D341Med (cell line): ENCODE results near the gene MFGE8.
A peak's percentile ranks its signal among the peaks of the same experiment; 100 is the strongest.
"Not testable (repeated sequence)": the region's sequence is repeated elsewhere in the genome, so short reads cannot be mapped to it uniquely, and the experiment has no call there.

Experiments
- DNase-seq: peaks from one replicate; pipeline ENCODE4 v3.0.0; 2012; ENCODE audit warnings: low spot score

The MFGE8 gene, protein sequence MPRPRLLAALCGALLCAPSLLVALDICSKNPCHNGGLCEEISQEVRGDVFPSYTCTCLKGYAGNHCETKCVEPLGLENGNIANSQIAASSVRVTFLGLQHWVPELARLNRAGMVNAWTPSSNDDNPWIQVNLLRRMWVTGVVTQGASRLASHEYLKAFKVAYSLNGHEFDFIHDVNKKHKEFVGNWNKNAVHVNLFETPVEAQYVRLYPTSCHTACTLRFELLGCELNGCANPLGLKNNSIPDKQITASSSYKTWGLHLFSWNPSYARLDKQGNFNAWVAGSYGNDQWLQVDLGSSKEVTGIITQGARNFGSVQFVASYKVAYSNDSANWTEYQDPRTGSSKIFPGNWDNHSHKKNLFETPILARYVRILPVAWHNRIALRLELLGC

DNA sequence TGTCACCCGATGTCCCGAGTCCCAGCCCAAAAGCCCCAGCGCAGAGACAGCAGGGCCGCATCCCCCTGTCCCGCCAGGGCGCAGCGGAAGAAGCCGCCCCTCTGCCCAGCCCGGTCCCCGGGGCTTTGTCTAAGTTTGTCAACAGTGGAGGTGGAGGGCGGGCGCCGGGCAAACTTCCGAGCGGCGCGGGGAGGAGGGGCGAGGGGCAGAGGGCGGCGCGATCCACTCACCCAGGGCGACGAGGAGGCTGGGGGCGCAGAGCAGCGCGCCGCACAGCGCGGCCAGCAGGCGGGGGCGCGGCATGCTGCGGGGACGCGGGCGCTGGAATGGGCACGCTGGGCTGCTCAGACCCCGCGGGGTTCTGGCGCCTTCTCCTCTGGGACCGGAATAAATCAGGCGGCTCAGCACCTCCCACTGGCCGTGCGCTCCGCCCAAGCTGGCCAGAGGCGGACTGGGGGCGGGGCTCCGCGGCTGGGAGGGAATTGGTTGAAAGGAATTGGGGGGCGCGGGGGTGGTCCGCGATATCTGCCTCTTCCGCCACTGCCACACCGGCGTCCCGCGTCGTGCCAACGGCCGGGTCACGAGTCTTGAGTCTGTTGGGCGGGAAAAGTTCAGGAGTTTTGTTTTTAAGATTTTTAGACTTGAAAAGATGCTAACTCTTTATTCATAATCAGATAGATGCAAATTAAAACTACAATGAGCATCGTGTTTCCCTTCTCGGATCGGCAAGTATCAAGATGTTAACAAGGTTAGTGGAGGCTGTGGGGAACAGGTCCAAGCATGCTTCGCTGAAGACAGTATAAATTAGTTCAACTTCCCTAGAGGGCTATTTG lies at the start of gene MFGE8:
TSS of gene MFGE8 (minus strand) at position 363 of the 833 bp plus-strand sequence. CDS start at position 303, 60 bp downstream.
- peak; percentile 86 for DNase-seq

DNA sequence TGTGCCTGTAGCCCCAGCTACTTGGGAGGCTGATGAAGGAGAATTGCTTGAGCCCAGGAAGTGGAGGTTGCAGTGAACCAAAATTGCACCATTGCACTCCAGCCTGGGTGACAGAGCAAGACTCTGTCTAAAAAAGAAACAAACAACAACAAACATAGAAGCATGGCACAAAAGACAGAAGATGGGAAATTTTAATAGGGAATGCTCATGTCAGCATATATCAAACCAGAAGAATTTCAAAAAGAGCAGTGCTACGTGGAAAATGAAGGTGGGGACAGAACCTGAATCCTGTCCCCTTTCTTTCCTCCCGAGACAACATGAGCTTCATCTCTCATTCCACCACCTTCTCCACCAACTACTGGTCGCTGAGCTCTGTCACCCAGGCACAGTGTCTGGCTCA lies 46.3 kb upstream of the MFGE8 start:
- DNase-seq = no peak

DNA sequence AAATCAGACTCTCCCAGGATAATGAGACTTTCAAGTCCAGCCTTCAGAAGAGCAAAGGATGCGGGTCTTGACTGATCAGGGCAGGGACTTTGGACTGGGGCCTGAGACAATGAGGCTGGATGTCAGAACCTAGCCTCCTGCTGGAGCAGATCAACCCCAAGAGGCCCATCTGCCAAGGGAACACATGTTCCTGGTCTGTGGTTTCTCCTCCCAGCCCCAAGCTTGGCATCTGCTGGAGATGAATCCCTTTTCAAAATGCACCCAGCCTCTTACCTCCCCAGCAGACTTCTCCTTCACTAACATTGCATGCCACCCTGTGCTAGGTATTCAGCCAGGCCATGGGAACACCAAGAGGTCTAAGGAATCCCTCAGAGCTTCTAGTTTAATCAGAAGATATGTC lies 43.7 kb upstream of the MFGE8 start:
- DNase-seq = no peak

DNA sequence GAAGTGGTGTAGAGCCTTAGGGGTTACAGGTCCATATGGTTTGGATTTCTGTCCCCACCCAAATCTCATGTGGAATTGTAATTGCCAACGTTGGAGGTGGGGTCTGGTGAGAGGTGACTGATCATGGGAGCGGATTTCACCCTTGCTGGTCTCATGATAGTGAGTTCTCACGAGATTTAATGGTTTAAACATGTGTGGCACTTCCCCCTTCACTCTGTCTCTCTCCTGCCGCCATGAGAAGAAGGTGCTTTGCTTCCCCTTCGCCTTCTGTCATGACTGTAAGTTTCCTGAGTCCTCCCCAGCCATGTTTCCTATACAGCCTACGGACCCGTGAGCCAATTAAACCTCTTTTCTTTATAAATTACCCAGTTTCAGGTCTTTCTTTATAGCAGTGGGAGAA lies 43.1 kb upstream of the MFGE8 start:
- DNase-seq = no peak

DNA sequence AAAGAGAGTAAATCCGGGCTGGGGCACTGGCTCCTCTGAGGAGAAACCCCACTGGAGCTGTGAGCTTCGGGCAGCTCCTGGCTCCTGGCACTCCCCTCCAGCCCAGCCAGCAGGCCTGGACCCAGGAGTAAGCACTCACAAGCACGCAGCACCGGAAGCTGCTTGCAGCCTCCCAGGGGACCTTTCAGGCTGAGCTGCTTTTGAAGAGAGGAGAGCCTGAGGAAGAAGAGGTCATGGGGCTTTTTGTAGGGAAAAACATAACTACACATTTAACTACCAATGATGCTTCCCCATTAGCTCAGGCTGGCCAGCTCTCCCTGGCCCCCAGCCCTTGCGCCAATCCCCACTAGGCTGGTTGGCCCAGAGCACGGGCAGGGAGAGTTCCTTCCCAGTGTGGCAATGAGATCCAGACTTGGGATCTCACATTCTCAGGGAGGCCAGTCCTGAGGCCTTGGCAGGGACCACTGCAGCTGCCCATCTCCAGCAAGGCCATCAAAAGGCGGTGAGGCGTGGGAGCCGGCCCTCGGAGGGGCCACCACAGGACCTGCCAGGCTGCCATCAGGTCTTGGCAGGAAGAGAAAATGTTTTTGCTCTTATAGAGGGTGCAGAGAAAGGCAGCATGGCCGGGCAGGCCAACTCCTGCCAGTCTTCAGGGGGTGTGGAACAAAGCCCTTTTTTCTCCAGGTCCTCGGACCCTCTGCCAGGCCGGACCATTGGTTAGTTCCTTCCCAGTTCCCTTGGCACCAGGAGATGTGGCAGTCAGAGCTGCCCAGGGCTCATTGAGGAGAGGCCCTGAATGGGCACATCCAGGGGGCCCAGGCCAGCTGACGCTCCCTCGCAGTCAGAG lies 41.5 kb upstream of the MFGE8 start:
- DNase-seq = peak; percentile 62

DNA sequence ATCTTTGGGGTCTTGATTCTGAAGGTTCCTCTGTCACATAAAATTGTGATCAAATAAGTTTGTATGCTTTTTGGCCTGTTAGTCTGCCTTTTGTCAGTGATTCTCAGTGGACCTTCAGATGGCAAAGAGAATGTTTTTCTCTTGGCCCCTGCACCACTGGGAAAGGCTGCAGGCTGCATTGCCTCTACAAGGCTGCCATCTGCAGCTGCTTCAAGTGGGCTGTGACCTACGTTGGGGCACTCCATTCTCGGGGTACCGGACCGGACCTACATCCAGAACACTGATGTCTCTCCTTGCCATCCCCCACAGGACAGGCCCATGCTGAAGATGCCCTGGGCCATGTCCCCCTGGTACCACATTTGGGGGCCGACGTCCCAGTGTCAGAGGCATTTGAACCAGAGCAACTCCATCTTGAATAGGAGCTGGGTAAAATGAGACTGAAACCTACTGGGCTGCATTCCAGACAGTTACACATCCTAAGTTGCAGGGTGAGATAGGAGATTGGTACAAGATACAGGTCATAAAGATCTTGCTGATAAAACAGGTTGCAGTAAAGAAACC lies 37.5 kb upstream of the MFGE8 start:
- no peak for DNase-seq

DNA sequence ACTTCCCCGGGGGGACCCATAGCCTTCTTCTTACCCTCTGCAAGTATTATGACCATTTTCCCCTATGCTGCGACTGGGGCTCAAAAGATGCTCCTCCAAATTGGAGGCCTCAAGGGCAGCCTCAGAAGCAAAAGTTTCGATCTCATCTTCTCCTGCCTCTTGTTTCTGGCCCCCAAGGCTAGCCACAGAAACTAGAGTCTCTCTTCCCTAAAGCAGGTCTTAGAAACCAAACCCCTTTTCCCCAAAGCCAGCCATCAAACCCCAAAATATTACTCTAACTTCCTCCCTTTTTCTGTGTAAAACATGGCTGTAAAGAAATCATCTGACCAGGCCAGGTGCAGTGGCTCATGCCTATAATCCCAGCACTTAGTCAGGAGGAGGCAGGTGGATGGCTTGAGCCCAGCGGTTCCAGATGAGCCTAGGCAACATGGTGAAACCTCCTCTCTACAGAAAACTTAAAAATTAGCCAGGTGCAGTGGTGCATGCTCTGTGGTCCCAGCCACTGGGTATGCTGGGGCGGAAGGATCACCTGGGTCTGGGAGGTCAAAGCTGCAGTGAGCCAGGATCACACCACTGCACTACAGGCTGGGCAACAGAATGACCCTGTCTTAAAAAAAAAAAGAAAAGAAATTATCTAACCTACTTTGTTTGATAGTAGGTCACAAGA lies 36.7 kb upstream of the MFGE8 start:
- DNase-seq = no peak

DNA sequence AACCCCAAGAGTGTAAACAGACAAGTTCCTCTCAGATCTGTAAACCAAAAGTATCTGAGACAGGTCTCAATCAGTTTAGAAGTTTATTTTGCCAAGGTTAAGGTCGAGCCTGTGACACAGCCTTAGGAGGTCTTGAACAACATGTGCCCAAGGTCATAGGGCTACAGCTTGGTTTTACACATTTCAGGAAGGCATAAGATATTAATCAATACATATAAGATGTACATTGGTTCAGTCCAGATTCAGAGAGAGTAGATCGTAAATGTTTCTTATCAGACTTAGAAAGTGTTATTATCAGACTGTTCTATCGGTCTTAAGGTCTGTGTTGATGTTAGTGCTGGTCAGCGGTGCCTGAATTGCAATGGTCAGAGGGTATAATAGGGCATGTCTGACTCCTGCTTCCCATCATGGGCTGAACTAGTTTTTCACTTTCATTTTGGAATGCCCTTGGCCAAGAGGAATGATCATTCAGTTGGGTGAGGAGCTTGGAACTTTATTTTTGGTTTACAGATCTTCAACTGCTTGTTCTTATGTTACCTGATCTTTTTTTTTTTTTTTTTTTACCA lies 27.0 kb upstream of the MFGE8 start:
- DNase-seq = no peak

DNA sequence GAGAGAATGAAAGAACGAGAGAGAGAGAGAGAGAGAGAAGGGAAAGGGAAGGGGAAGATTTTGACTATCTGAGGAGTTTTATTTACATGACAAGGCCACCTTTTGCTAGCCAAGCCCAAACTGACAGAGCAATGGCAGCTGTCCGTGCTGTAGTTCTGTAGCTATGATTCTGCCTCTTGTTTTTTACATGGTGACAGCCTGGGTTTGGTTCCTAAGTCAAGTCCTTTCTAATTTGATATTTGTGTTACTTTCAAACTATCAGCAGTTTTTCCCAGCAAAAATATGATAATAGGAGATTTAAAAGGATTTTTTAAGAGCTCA lies 26.3 kb upstream of the MFGE8 start:
- no peak for DNase-seq

DNA sequence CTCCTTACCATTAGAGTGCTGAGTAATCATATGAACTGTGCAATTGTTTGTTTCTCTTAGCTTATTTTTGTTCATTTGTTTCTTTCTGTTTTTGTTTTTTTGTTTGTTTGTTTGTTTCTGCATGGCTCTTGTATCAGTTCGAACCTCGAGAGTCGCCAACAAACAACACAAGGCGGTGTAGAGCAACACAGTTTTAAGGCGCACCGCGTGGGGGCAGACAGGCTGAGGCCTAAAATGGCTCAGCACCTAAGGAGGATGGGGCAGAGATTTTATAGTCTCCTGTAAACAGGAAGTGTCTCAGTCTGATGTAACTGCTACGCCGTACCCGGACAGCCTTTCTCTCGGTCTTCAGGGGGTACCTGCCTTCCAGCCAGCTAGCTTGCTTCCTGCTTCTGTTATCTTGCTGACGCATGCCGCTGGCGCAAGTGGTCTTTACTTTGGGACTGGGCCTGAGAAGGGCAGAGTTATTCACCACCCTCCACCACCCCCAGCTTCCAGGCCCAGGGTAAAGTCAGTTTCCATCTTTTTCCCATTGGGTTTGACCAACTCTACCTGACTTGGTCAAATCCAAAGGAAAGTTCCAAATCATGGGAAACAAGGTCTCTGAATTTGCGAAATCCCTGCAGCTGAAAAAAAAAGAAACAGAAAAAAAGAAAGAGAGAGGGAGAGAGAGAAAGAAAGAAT lies 25.8 kb upstream of the MFGE8 start:
- DNase-seq = no peak

DNA sequence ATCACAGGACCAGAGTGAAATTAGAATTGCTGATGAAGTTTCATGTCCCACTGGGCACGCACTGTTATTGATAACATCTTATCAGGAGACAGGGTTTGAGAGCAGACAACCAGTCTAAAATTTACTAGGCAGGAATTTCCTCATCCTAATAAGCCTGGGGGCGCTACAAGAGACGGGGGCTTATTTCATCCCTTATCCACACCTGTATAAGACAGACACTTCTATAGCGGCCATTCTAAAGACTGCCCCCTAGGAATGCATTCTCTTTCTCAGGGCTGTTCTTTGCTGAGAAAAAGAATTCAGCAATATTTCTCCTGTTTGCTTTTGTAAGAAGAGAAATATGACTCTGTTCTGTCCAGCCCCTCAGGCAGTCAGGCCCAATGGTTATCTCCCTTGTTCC lies 21.3 kb upstream of the MFGE8 start:
- not testable (repeated sequence) for DNase-seq

DNA sequence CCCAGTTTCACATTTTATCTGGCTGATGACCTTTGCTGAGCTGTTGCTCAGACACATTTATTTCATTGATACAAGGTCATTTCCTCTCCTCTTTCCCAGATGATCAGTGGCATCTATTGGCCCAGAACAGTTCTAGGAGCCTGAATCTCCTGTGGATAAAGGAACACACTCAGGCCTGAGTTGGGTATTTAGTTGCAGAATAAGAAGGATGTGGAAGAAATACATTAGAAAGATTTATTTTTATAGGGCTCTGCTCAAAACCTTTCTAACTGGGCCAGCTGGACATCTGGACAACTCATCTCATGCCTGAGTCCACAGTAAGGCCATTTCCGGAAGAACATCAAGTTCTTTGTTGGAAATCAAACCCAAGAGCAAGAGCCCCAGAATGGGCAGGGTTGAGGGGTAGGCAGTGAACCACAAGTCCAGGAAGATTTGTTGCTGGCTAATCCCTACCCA lies 19.7 kb upstream of the MFGE8 start:
- DNase-seq = no peak

DNA sequence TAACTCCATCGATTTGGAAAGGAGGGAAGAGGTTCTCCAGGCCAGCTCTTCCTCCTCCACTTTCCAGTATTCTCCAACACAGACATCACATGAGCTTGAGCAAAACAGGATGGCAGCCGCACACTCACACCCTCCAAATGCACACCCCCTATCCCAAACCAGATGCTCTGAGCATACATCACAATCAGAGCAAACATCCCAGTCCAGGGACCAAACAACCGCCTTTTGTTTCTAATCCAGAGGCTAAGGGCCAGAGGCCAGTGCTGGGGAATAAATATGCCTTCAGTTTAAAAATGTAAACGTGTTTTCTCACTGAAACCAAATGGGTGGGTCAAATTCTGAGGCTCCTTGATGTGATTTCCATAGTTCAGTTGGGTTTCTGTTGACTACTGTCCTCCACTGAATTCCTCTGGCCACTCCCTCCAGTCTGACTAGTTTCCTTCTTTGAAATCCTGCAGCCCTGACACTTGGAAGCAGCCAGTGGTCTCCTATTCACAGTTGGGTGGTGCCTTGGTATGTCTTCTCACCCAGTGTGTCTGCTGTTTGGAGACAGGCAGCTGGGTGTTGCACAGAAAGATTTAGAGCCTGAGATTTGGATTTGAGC lies 19.2 kb upstream of the MFGE8 start:
- peak; percentile 15 for DNase-seq

DNA sequence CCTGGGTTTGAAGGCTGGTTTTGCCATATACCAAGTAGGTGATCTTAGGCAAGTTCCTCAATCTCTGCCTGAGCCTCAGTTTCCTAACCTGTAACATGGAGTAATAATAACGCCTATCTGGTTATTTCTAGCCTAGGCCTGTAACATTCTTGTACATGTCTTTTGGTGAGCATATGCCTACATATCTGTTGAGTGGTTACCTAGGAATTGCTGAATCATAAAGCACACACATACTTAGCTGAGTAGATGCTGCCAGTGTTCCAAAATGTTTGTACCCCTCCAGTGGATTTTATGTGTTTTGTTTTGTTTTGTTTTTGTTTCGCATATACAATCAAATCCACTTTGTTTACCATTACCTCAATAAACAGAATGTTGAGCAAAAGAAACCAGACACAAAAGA lies 17.4 kb upstream of the MFGE8 start:
- no peak for DNase-seq

DNA sequence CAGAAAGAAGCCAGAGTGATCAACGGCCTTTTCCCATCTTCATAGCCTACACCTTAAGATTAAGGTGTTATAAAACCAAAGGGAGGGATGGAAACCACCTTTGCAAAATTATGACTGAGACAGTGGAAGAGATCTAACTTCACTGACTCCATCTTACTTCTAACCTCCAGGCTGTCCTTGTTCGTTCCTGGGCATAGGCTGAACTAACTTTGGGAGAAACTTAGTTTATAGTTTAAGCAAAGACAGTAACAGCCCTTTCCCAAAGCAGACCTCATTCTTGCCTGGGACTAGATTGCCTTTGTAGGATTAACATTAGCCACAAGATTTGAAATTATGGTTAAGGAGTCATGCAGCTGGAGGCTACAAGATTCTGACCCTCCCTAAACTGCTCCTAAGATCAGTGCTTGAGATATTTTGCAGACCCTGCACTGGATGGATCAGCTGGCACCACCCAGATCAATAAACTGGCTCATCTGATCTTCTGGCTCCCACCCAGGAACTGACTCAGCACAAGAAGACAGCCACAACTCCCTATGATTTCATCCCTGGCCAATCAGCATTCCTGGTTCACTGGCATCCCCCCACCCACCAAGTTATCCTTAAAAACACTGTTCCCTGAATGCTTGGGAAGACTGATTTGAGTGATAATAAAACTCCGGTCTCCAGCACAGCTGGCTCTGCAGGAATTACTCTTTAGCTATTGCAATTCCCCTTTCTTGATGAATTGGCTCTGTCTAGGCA lies 16.3 kb upstream of the MFGE8 start:
- not testable (repeated sequence) for DNase-seq

DNA sequence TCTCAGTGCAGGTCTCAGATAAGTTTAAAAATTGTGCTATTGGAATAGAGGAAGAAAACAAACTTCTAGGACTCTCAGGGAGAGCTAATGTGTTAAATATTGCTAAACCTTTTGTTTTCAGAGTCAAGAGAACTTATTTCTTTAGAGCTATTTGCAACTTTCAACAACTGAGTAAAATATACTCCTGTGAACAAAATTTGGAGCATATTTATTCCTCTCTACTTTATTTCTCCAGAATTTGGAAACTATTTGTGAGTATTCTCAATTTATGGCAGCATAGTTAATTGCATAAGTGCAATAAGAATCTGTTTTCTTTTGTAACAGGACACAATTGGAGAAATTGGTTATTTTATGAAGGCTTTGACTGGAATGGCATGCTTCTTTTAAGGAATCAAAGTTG lies 15.0 kb upstream of the MFGE8 start:
- DNase-seq = not testable (repeated sequence)

DNA sequence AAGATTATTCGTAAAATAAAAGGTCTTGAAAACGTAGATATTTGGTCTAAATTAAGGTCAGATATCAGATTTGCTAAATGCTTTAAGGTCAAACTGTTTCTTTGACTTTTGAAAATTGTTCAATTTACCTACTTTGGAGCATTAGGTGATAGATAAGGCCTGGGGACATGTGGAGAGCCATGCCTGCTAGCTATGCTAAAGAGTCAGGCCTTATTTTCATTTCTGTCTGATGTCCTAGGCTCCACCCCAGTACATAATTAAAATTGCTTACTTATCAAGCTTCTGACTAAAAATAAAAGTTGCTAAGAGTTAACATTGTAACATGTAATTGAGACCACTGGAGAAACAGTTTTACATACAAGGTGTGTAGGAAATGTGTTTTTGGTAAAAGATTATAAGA lies 12.5 kb upstream of the MFGE8 start:
- DNase-seq = not testable (repeated sequence)

DNA sequence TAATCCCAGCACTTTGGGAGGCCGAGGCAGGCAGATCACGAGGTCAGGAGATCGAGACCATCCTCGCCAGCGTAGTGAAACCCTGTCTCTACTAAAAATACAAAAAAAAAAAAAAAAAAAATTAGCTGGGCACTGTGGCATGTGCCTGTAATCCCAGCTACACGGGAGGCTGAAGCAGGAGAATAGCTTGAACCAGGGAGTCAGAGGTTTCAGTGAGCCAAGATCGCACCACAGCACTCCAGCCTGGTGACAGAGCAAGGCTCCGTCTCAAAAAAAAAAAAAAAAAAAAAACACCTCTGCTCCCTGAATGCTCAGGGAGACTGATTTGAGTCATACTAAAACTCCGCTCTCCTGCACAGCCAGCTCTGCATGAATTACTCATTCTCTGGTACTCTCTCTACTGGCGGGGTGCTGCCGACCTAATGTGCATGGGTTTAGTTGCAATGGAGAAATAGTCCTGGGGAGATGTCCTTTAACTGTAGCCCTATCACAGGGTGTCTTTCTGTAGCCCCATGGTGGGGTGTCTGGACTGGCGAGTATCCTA lies 7.8 kb upstream of the MFGE8 start:
- DNase-seq = not testable (repeated sequence)
